Retinal pigment epithelial cell (primary cell): ENCODE results near the gene NCOR1.

Experiments
- DNase-seq: peaks from one replicate; pipeline ENCODE4 v3.0.0-alpha.2; 2010; ENCODE audit warnings: low read depth
- H3K4me3 ChIP-seq: 2 replicates; pipeline ENCODE4 v1.5.1; 2011; ENCODE audit warnings: mild to moderate bottlenecking, low read length, control low read depth, moderate library complexity
- CTCF ChIP-seq: conservative IDR thresholded peaks from 2 replicates; pipeline ENCODE4 v1.5.1; 2011; ENCODE audit warnings: low read depth, low read length, control low read depth, inconsistent platforms

NCOR1 gene

GRCh38 chr17:16251556-16251955 is 36.2 kb upstream of the NCOR1 start:
- TF ChIP-seq CTCF: no peak
- DNase-seq: no peak
- no peak overlapping the region for H3K4me3 ChIP-seq

GRCh38 chr17:16251043-16251442 is 35.7 kb upstream of the NCOR1 start:
- no peak for DNase-seq
- no peak overlapping the region for H3K4me3 ChIP-seq
- no peak for TF ChIP-seq CTCF

GRCh38 chr17:16250635-16251034 is 35.3 kb upstream of the NCOR1 start:
- no peak for DNase-seq
- no peak for TF ChIP-seq CTCF

GRCh38 chr17:16247586-16247984 is 32.3 kb upstream of the NCOR1 start:
- no peak overlapping the region for H3K4me3 ChIP-seq
- DNase-seq: no peak
- TF ChIP-seq CTCF: no peak

More at GRCh38 chr17:16250635-16251034, 35.3 kb upstream of the NCOR1 start:
- H3K4me3 ChIP-seq: no peak overlapping the region

- DNase-seq: no peak
- TF ChIP-seq CTCF: no peak
These were observed 28.6 kb upstream of the NCOR1 start for GRCh38 chr17:16243801-16244567.

GRCh38 chr17:16243385-16243784 is 28.1 kb upstream of the NCOR1 start:
- no peak for TF ChIP-seq CTCF
- no peak for DNase-seq
- no peak overlapping the region for H3K4me3 ChIP-seq

More at GRCh38 chr17:16243801-16244567, 28.6 kb upstream of the NCOR1 start:
- H3K4me3 ChIP-seq: no peak overlapping the region

GRCh38 chr17:16241906-16242399 is 26.6 kb upstream of the NCOR1 start:
- no peak overlapping the region for H3K4me3 ChIP-seq
- no peak for DNase-seq
- TF ChIP-seq CTCF: no peak
